22Rv1 (cell line): ENCODE measurements around the gene ZNG1A.

Experiments
- CTCF ChIP-seq: fragments of 450-650 bp; IDR thresholded peaks from 2 replicates; pipeline ENCODE4 v1.5.1; 2017; ENCODE audit warnings: mild to moderate bottlenecking
- ZFX ChIP-seq: fragments of 450-650 bp; IDR thresholded peaks from 2 replicates; pipeline ENCODE4 v1.6.1; 2017; ENCODE audit warnings: antibody characterized with exemption, borderline replicate concordance

GRCh38 chr9:219670-220365, 41.0 kb upstream of the ZNG1A start:
- no peak for TF ChIP-seq CTCF
- TF ChIP-seq ZFX, result no peak
